ENCODE data around the gene DHRS4. TPM values are rescaled to one million over a fixed set of nuclear protein-coding genes. Genes with fewer than 3 reads are reported as not detected.
A peak's percentile ranks its signal among the peaks of the same experiment; 100 is the strongest.
"Not testable (repeated sequence)": the region's sequence is repeated elsewhere in the genome, so short reads cannot be mapped to it uniquely, and the experiment has no call there.

The DHRS4 gene
- total and polyA plus RNA-seq, 5 donors from 2014 or later = 7.8 to 29.0 (median 23.8) TPM

DNA sequence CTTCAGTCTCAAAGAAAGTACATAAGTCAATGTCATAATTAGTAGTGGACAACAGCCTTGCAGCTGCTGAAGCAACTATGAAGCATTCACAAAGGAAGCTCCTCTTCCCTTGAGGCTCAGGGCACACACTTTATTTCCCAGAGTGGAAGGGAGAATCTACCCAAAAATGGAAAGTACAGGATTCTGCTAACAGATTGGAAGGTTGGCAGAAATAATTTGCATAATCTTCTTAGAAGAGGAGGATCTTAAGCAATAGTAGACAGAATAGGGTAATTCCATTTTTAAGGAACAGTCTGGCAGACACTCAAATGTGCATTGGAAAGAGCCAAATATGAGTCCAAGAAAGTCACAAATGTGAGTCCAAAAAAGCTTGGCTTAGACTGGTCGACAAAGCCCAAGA is 37.4 kb downstream of the DHRS4 start:
- ATAC-seq (ENCODE audit: low read depth in 2 of 2); H3K27me3 Mint-ChIP-seq; H3K27ac ChIP-seq (ENCODE audit: insufficient read depth, low read length, poor library complexity, severe bottlenecking); H3K36me3 Mint-ChIP-seq; H3K4me3 ChIP-seq (ENCODE audit: low read depth, low read length); H3K36me3 ChIP-seq (ENCODE audit: control insufficient read depth, insufficient read depth, low read length); H3K9me3 Mint-ChIP-seq; H3K4me3 Mint-ChIP-seq; DNase-seq; H3K9me3 ChIP-seq (ENCODE audit: control insufficient read depth in 2 of 2, low read length in 2 of 2); H3K4me1 ChIP-seq (ENCODE audit: control insufficient read depth, insufficient read depth, low read length, poor library complexity, severe bottlenecking); H3K27me3 ChIP-seq (ENCODE audit: control insufficient read depth, insufficient read depth, low read length): not testable (repeated sequence)
- peak overlapping the region in 2 of 3 donors; percentile 29 to 51 for H3K27ac Mint-ChIP-seq
- peaks cover 9 to 24% (median 14%) of the 10 kb centered on the region in 4 donors for H3K4me1 Mint-ChIP-seq

DNA sequence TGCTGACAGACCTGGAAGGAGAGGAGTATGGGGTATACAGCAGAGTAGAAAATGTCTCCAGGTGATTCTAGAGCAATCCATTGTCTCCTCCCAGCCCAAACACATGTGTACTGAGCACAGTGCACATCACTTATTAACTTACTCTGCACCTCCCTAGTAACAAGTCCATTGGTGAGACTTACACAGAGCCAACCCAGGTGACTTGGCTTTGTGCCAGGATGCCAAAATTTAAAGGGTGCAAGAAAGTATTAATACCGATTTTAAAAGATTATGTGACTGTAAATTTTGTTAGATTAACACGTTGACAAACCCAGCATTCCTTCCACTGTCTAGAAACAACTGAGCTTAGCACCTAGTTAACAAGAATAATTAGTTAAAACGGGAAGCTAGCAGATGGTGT is 39.5 kb downstream of the DHRS4 start:
- not testable (repeated sequence) for ATAC-seq (ENCODE audit: low read depth in 2 of 2); H3K9me3 Mint-ChIP-seq

GRCh38 chr14:23996009-23996408 is 42.4 kb downstream of the DHRS4 start:
- not testable (repeated sequence) for H3K4me3 Mint-ChIP-seq; H3K36me3 Mint-ChIP-seq; H3K4me1 ChIP-seq (ENCODE audit: control insufficient read depth, insufficient read depth, low read length, poor library complexity, severe bottlenecking); H3K9me3 ChIP-seq (ENCODE audit: control insufficient read depth in 2 of 2, low read length in 2 of 2); H3K27me3 Mint-ChIP-seq; H3K4me3 ChIP-seq (ENCODE audit: low read depth, low read length); H3K27me3 ChIP-seq (ENCODE audit: control insufficient read depth, insufficient read depth, low read length); DNase-seq; ATAC-seq (ENCODE audit: low read depth in 2 of 2); H3K4me1 Mint-ChIP-seq; H3K36me3 ChIP-seq (ENCODE audit: control insufficient read depth, insufficient read depth, low read length); H3K9me3 Mint-ChIP-seq; H3K27ac ChIP-seq (ENCODE audit: insufficient read depth, low read length, poor library complexity, severe bottlenecking)
- H3K27ac Mint-ChIP-seq = peak overlapping the region in 1 of 3 donors; percentile 52

More for the DNA sequence above, 39.5 kb downstream of the DHRS4 start:
- not testable (repeated sequence) for H3K4me3 ChIP-seq (ENCODE audit: low read depth, low read length); H3K4me1 ChIP-seq (ENCODE audit: control insufficient read depth, insufficient read depth, low read length, poor library complexity, severe bottlenecking); H3K27me3 ChIP-seq (ENCODE audit: control insufficient read depth, insufficient read depth, low read length); H3K9me3 ChIP-seq (ENCODE audit: control insufficient read depth in 2 of 2, low read length in 2 of 2); H3K27me3 Mint-ChIP-seq; H3K27ac ChIP-seq (ENCODE audit: insufficient read depth, low read length, poor library complexity, severe bottlenecking); H3K4me3 Mint-ChIP-seq; H3K36me3 Mint-ChIP-seq; H3K36me3 ChIP-seq (ENCODE audit: control insufficient read depth, insufficient read depth, low read length); H3K27ac Mint-ChIP-seq; DNase-seq
- H3K4me1 Mint-ChIP-seq = peaks cover 6 to 17% (median 13%) of the 10 kb centered on the region in 4 donors

GRCh38 chr14:23996825-23997224 is 43.3 kb downstream of the DHRS4 start:
- H3K36me3 ChIP-seq (ENCODE audit: control insufficient read depth, insufficient read depth, low read length); H3K9me3 Mint-ChIP-seq; ATAC-seq (ENCODE audit: low read depth in 2 of 2); H3K36me3 Mint-ChIP-seq; H3K27me3 Mint-ChIP-seq; H3K4me1 Mint-ChIP-seq; H3K4me1 ChIP-seq (ENCODE audit: control insufficient read depth, insufficient read depth, low read length, poor library complexity, severe bottlenecking); H3K4me3 ChIP-seq (ENCODE audit: low read depth, low read length); H3K27ac Mint-ChIP-seq; H3K27me3 ChIP-seq (ENCODE audit: control insufficient read depth, insufficient read depth, low read length); H3K27ac ChIP-seq (ENCODE audit: insufficient read depth, low read length, poor library complexity, severe bottlenecking); H3K9me3 ChIP-seq (ENCODE audit: control insufficient read depth in 2 of 2, low read length in 2 of 2); DNase-seq; H3K4me3 Mint-ChIP-seq: not testable (repeated sequence)

DNA sequence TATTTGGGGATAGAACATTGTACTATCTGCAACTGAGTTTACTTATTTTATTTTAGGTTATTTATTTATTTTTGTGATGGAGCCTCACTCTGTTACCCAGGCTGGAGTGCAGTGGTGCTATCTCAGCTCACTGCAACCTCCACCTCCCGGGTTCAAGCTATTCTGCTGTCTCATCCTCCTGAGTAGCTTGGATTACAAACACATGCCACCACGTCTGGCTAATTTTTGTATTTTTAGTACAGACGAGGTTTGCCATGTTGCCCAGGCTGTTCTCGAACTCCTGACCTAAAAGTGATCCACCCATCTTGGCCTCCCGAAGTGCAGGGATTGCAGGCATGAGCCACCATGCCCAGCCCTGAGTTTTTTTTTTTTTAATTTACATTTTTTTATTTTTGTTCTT is 46.1 kb downstream of the DHRS4 start:
- not testable (repeated sequence) for H3K9me3 ChIP-seq (ENCODE audit: control insufficient read depth in 2 of 2, low read length in 2 of 2); H3K4me3 Mint-ChIP-seq; H3K36me3 Mint-ChIP-seq; H3K27me3 Mint-ChIP-seq; H3K9me3 Mint-ChIP-seq; H3K4me1 Mint-ChIP-seq; H3K4me3 ChIP-seq (ENCODE audit: low read depth, low read length); H3K4me1 ChIP-seq (ENCODE audit: control insufficient read depth, insufficient read depth, low read length, poor library complexity, severe bottlenecking); H3K27me3 ChIP-seq (ENCODE audit: control insufficient read depth, insufficient read depth, low read length); H3K27ac Mint-ChIP-seq; H3K27ac ChIP-seq (ENCODE audit: insufficient read depth, low read length, poor library complexity, severe bottlenecking); H3K36me3 ChIP-seq (ENCODE audit: control insufficient read depth, insufficient read depth, low read length); DNase-seq; ATAC-seq (ENCODE audit: low read depth in 2 of 2)

- H3K4me3 Mint-ChIP-seq = not testable (repeated sequence)
Measured at GRCh38 chr14:24001078-24001477, 47.5 kb downstream of the DHRS4 start.

GRCh38 chr14:24001679-24002078 is 48.1 kb downstream of the DHRS4 start:
- not testable (repeated sequence) for H3K27ac ChIP-seq (ENCODE audit: insufficient read depth, low read length, poor library complexity, severe bottlenecking); H3K36me3 ChIP-seq (ENCODE audit: control insufficient read depth, insufficient read depth, low read length); H3K4me3 Mint-ChIP-seq; H3K27ac Mint-ChIP-seq; ATAC-seq (ENCODE audit: low read depth in 2 of 2); H3K4me1 ChIP-seq (ENCODE audit: control insufficient read depth, insufficient read depth, low read length, poor library complexity, severe bottlenecking); H3K4me1 Mint-ChIP-seq; H3K27me3 ChIP-seq (ENCODE audit: control insufficient read depth, insufficient read depth, low read length); H3K36me3 Mint-ChIP-seq; H3K4me3 ChIP-seq (ENCODE audit: low read depth, low read length); H3K9me3 ChIP-seq (ENCODE audit: control insufficient read depth in 2 of 2, low read length in 2 of 2); DNase-seq; H3K27me3 Mint-ChIP-seq; H3K9me3 Mint-ChIP-seq

More at GRCh38 chr14:24001078-24001477, 47.5 kb downstream of the DHRS4 start:
- not testable (repeated sequence) for H3K36me3 ChIP-seq (ENCODE audit: control insufficient read depth, insufficient read depth, low read length); H3K27ac ChIP-seq (ENCODE audit: insufficient read depth, low read length, poor library complexity, severe bottlenecking); H3K27me3 Mint-ChIP-seq; DNase-seq; H3K4me3 ChIP-seq (ENCODE audit: low read depth, low read length); H3K36me3 Mint-ChIP-seq; H3K4me1 ChIP-seq (ENCODE audit: control insufficient read depth, insufficient read depth, low read length, poor library complexity, severe bottlenecking); H3K27me3 ChIP-seq (ENCODE audit: control insufficient read depth, insufficient read depth, low read length); H3K27ac Mint-ChIP-seq; H3K9me3 ChIP-seq (ENCODE audit: control insufficient read depth in 2 of 2, low read length in 2 of 2); H3K4me1 Mint-ChIP-seq; H3K9me3 Mint-ChIP-seq; ATAC-seq (ENCODE audit: low read depth in 2 of 2)

GRCh38 chr14:24006471-24006816 is 52.9 kb downstream of the DHRS4 start:
- H3K27me3 Mint-ChIP-seq; H3K36me3 ChIP-seq (ENCODE audit: control insufficient read depth, insufficient read depth, low read length); H3K9me3 ChIP-seq (ENCODE audit: control insufficient read depth in 2 of 2, low read length in 2 of 2); H3K4me1 ChIP-seq (ENCODE audit: control insufficient read depth, insufficient read depth, low read length, poor library complexity, severe bottlenecking); H3K9me3 Mint-ChIP-seq; H3K36me3 Mint-ChIP-seq; H3K4me3 ChIP-seq (ENCODE audit: low read depth, low read length); DNase-seq; H3K27me3 ChIP-seq (ENCODE audit: control insufficient read depth, insufficient read depth, low read length): not testable (repeated sequence)
- ATAC-seq (ENCODE audit: low read depth in 2 of 2) = peak; percentile 2 to 9
- H3K27ac ChIP-seq (ENCODE audit: insufficient read depth, low read length, poor library complexity, severe bottlenecking) = peak overlapping the region; percentile 61
- Mint-ChIP-seq H3K27ac (peak overlapping the region in 1 of 3 donors; percentile 5), H3K4me1 (peaks cover 7 to 42% (median 32%) of the 10 kb centered on the region in 4 donors), H3K4me3 (peak overlapping the region in 3 of 4 donors; percentile 27 to 75 (median 55))

All from CD4-positive, CD25-positive, alpha-beta regulatory T cell (primary cell).